Measurements from ENCODE around the gene NXPE3. TPM values are rescaled to one million over a fixed set of nuclear protein-coding genes. Genes with fewer than 3 reads are reported as not detected.

Gene NXPE3
- total RNA-seq, 1 experiment from 2014 or later = 37.6 TPM

- no peak for DNase-seq (ENCODE audit: low spot score)
- Histone ChIP-seq H3K36me3 (ENCODE audit: insufficient read depth, low read length, poor library complexity, severe bottlenecking) (peaks cover 7% of the 10 kb centered on the region), H3K4me3 (ENCODE audit: low read depth, low read length, poor library complexity, severe bottlenecking) (no peak overlapping the region), H3K27me3 (replicated peaks; ENCODE audit: insufficient read depth, low read depth, low read length, poor library complexity) (no peaks in the 10 kb centered on the region), H3K27ac (ENCODE audit: low read depth, low read length, poor library complexity, severe bottlenecking) (no peak overlapping the region), H3K9me3 (ENCODE audit: low read depth, low read length, poor library complexity, severe bottlenecking) (no peaks in the 10 kb centered on the region), H3K4me1 (ENCODE audit: insufficient read depth, low read length, poor library complexity, severe bottlenecking) (peaks cover 11% of the 10 kb centered on the region)
- no TSS peak for BruUV-seq (replicated peaks)
- POLR2A ChIA-PET (ENCODE audit: low non-redundant PET) = no interaction called here
- intact Hi-C loops (cut with micrococcal nuclease; ENCODE audit: unreplicated experiment) = no loop called here
- CTCF ChIA-PET = interaction anchor here (0.6 to 4.0 kb wide), 4 partner anchors 417 to 728 kb away, joined by 3 to 30 read pairs (median 8); no protein-coding TSS in a partner anchor
- no peak for TF ChIP-seq EZH2 (IDR thresholded peaks at IDR 0.05; ENCODE audit: borderline replicate concordance, low read depth, low read length, poor library complexity, severe bottlenecking)
- TF ChIP-seq CTCF (conservative IDR thresholded peaks at IDR 0.05; ENCODE audit: low read depth, low read length) = no peak
These were observed 28.9 kb downstream of the NXPE3 start for GRCh38 chr3:101807888-101808287.

GRCh38 chr3:101809178-101810021 lies 30.4 kb downstream of the NXPE3 start:
- H3K9me3 ChIP-seq (ENCODE audit: low read depth, low read length, poor library complexity, severe bottlenecking) = no peaks in the 10 kb centered on the region
- POLR2A ChIA-PET (ENCODE audit: low non-redundant PET) = interaction anchor here (0.6 kb wide), 1 partner anchor 85 kb away, joined by 3 read pairs; no protein-coding TSS in a partner anchor
- peak overlapping the region; percentile 26 for H3K27ac ChIP-seq (ENCODE audit: low read depth, low read length, poor library complexity, severe bottlenecking)
- peaks cover 25% of the 10 kb centered on the region for H3K4me1 ChIP-seq (ENCODE audit: insufficient read depth, low read length, poor library complexity, severe bottlenecking)
- no TSS peak for BruUV-seq (replicated peaks)
- intact Hi-C loops (cut with micrococcal nuclease; ENCODE audit: unreplicated experiment) = loop anchor here (5.0 to 10.0 kb wide), 2 partner anchors 275 to 718 kb away; no protein-coding TSS in a partner anchor
- CTCF ChIA-PET = interaction anchor here (1.6 to 4.0 kb wide), 2 partner anchors 416 to 727 kb away, joined by 8 to 30 read pairs; no protein-coding TSS in a partner anchor
- peak; percentile 72 for DNase-seq (ENCODE audit: low spot score)
- H3K4me3 ChIP-seq (ENCODE audit: low read depth, low read length, poor library complexity, severe bottlenecking) = no peak overlapping the region
- TF ChIP-seq CTCF (conservative IDR thresholded peaks at IDR 0.05; ENCODE audit: low read depth, low read length) = peak; percentile 73
- TF ChIP-seq EZH2 (IDR thresholded peaks at IDR 0.05; ENCODE audit: borderline replicate concordance, low read depth, low read length, poor library complexity, severe bottlenecking) = no peak
- no peaks in the 10 kb centered on the region for H3K36me3 ChIP-seq (ENCODE audit: insufficient read depth, low read length, poor library complexity, severe bottlenecking)
- no peaks in the 10 kb centered on the region for H3K27me3 ChIP-seq (replicated peaks; ENCODE audit: insufficient read depth, low read depth, low read length, poor library complexity)

- ChIA-PET POLR2A (ENCODE audit: low non-redundant PET) (interaction anchor here (0.6 kb wide), 1 partner anchor 85 kb away, joined by 3 read pairs; no protein-coding TSS in a partner anchor), CTCF (interaction anchor here (4.0 kb wide), 1 partner anchor 415 kb away, joined by 30 read pairs; no protein-coding TSS in a partner anchor)
- no peak overlapping the region for H3K4me3 ChIP-seq (ENCODE audit: low read depth, low read length, poor library complexity, severe bottlenecking)
- DNase-seq (ENCODE audit: low spot score) = no peak
- intact Hi-C loops (cut with micrococcal nuclease; ENCODE audit: unreplicated experiment) = loop anchor here (5.0 to 10.0 kb wide), 2 partner anchors 275 to 717 kb away; no protein-coding TSS in a partner anchor
- H3K9me3 ChIP-seq (ENCODE audit: low read depth, low read length, poor library complexity, severe bottlenecking) = no peaks in the 10 kb centered on the region
- no peaks in the 10 kb centered on the region for H3K36me3 ChIP-seq (ENCODE audit: insufficient read depth, low read length, poor library complexity, severe bottlenecking)
- H3K27me3 ChIP-seq (replicated peaks; ENCODE audit: insufficient read depth, low read depth, low read length, poor library complexity) = no peaks in the 10 kb centered on the region
- peaks cover 31% of the 10 kb centered on the region for H3K4me1 ChIP-seq (ENCODE audit: insufficient read depth, low read length, poor library complexity, severe bottlenecking)
- H3K27ac ChIP-seq (ENCODE audit: low read depth, low read length, poor library complexity, severe bottlenecking) = peak overlapping the region; percentile 26
- TF ChIP-seq CTCF (conservative IDR thresholded peaks at IDR 0.05; ENCODE audit: low read depth, low read length) = no peak
- no TSS peak for BruUV-seq (replicated peaks)
These were observed 31.0 kb downstream of the NXPE3 start for GRCh38 chr3:101810022-101810418.

All from A673 (cell line).